NCI-H187 treated with DMSO at 0.1 percent for 48 hours (cell line): ENCODE data around the gene TBC1D4.
"Not testable (repeated sequence)": the region's sequence is repeated elsewhere in the genome, so short reads cannot be mapped to it uniquely, and the experiment has no call there.

Source experiments
- DNase-seq: peaks from one replicate; lab custom pipeline; 2025; lab: John Stamatoyannopoulos, UW

TBC1D4 gene

GRCh38 chr13:75356421-75356820 lies 125.5 kb downstream of the TBC1D4 start:
- DNase-seq = no peak

- DNase-seq = no peak
Observed at GRCh38 chr13:75355609-75356008, 126.4 kb downstream of the TBC1D4 start.

- DNase-seq = no peak
Observed at GRCh38 chr13:75353781-75354193, 128.2 kb downstream of the TBC1D4 start.

DNA sequence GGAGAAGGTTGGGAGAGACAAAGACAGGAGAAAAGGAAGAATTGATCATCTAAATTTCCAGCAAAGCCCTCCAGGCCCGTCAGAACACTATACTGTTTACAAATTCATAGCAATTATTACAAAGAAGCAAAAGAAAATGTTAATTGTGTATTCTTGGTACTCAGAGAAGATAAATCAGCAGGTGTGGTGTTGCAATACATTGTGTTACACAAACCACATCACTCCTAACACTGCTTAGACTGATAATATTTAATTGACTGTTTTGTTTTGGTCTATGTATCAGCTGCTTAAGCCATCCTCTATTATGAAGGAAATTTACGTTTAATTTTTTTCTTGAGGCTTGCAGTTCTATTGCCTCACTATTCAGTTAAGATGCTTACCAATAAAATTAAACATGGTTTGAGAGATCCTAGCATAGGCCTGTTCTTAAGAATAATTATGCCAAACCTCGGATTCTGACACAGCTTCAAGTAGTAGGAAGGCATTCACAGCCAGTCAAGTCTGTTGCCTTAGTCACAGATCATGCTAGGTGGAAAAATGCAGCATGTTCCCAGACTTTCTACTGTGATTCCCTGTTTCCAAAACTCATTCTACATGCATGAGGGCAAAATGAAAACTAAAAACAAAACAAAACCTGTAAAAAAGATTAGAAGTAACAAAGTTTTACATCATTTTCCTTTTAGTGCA lies 129.2 kb downstream of the TBC1D4 start:
- no peak for DNase-seq

DNA sequence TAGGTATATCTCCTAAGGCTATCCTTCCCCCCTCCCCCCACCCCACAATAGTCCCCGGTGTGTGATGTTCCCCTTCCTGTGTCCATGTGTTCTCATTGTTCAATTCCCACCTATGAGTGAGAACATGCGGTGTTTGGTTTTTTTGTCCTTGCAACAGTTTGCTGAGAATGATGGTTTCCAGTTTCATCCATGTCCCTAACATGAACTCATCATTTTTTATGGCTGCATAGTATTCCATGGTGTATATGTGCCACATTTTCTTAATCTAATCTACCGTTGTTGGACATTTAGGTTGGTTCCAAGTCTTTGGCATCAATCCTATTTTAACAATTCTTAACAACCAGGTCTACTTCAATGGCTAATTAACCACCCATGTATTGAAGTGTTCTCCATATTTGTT lies 130.4 kb downstream of the TBC1D4 start:
- not testable (repeated sequence) for DNase-seq

GRCh38 chr13:75347925-75348324 lies 134.0 kb downstream of the TBC1D4 start:
- DNase-seq = no peak

DNA sequence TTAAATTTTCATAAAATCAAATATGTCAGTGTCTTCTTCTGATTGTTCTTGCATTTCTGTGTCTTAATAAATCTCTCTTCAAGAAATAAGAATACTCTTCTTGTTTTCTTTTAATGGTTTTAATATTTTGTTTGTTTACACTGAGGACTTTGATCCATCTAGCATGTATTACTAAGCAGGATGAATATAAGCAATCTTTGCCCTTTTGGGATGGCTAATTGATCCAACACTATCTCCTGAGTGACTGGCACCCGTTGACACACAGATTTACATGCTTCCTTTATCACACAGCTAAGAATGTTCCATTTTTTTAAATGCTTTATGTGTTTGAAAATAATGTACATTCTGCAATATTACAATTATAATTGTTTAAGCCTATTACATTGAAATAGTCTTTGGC lies 134.5 kb downstream of the TBC1D4 start:
- DNase-seq = no peak

GRCh38 chr13:75345193-75345592 lies 136.8 kb downstream of the TBC1D4 start:
- DNase-seq = no peak

GRCh38 chr13:75341028-75341427 lies 140.9 kb downstream of the TBC1D4 start:
- DNase-seq = no peak

- DNase-seq = no peak
Observed at GRCh38 chr13:75339635-75340374, 142.2 kb downstream of the TBC1D4 start.

GRCh38 chr13:75334634-75335447 lies 147.1 kb downstream of the TBC1D4 start:
- no peak for DNase-seq

DNA sequence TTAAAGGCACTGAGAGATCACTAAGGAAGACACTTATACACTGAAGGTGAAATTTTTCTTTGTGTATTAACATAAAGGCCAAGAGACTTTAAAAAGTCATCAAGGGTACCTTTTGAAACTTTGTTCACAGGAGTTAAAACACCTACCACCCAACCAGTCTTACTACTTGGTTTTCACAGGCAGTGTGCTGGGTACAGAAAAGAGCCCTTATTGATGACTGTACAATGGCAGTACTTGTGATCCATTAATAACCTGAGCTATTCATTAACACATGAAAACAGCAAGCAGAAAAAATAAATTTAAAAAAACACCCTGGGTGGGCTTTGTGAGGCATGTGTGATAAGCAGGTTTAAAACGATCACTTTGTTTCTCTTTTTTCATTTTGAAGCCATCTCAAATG lies 148.9 kb downstream of the TBC1D4 start:
- no peak for DNase-seq

DNA sequence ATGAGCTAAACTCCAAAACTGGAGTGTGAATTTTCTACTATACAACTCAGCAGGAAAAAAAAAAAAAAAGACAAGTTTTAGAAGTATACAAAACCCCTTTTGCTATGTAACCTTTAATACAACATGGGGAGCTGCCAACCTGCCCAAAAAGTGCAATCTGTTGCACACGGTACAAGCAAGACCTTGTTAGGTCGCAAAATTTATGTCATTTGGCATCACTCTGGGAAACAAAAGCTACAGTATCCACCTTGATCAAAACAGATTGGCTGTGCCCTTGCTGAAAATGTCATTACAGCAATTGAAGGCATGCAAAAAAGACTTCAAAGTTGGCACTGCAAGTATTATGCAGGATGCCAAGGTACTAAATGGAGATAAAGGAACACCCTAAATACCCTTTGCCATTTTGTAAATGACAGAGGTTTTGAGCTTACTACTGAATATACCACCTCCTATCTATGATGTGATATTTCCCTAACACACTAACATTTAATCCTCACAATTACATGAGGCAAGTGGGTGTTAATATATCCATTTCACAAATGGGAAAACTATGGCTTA lies 150.1 kb downstream of the TBC1D4 start:
- DNase-seq = no peak

- no peak for DNase-seq
Observed at GRCh38 chr13:75330770-75331169, 151.2 kb downstream of the TBC1D4 start.

DNA sequence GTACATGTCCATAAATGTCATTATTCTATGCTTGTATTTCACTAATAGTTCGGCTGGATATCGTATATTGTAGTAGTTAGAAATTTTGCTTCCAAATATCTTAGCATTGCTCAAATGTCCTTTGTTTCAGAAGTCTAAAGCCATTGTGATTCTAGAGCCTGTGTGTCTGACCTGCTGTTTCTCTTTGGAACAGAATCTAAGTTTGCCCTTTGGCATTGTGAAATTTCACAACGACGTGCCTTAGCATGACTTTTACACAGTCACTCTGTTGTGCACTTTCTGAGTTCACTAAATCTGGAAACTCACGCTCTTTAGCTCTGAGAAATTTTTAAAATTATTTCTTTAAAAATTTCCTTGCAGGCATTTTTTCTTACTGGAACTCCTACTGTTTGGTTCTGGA lies 152.2 kb downstream of the TBC1D4 start:
- DNase-seq = no peak

DNA sequence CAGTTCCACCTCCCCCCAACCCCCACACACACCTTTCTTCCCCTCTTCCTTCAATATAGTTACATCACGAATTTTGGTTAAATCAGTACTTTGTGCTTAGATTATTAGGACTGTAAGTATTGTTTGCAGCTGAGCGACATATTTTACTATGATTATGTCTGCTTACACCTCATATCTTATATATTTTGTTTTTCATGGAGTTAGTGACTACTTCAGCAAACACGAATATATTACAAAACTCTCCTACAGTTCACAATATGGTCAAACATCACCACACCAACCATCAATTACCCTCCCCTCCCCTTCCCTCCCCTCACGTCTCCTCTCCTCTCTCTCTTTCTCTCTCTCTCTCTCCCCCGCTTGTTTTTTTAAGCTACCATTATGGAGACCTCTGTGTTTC lies 152.9 kb downstream of the TBC1D4 start:
- DNase-seq = no peak

GRCh38 chr13:75327135-75327510 lies 154.8 kb downstream of the TBC1D4 start:
- no peak for DNase-seq

DNA sequence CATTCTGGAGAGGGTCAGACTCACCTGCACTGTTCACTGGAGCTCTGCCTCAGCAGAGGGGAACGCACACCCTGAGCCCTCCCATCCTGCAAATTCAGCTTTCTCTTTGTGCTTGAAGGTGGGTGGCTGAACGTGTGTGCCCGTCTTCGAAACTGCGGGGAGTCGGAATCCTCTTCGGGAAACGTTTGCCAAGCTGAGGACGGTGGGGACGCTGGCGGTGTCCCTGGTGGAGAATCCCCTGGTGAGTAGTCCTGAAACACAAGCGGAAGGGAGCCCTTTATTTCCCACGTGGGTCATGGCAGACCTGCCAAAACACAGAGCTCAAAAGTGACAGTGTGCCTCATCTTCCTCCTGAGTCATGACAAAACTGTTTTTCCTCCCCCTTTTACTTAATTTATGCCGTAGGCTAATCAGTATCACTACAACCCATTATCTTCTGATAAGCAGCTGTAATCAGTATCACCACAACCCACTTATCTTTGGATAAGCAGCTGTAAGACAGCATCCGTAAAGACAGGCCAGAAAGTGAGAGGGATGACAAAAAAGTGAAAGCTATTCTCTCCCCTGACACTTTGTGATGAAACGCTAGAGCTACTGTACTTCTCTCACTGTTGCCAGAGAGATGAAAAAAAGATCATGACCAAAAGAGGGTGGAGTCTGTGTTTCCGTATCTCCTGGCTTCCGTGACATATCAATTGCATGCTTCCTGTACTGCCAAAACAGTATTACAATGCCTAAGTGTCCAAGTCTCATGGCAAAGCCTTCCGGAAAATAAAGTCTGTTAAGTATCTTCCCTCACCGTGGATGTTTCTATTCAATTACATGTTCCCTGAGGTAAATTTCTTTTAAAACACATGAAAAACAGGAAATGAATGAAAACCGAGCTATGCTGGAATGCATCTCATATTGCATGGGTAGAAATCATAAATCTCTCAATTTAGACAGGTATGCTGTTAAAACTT lies 155.5 kb downstream of the TBC1D4 start:
- no peak for DNase-seq

GRCh38 chr13:75325711-75326110 lies 156.3 kb downstream of the TBC1D4 start:
- no peak for DNase-seq

GRCh38 chr13:75324413-75324940 lies 157.5 kb downstream of the TBC1D4 start:
- no peak for DNase-seq

DNA sequence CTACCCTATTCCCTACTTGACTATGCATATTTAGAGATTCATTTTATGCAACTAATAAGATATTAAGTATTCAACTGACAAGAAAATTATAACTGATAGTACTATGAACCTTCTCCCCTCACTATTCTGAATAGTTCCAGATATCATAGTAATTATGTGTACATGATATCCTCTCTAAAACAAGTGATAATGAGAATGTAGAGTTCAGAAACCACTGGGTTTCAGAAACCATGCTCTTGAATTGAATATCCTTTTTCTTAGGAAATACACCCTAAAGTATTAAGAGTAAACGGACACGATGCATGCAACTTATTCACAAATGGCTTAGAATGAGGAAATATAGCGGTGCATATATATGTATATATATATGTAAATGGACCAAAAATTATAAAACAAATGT lies 160.9 kb downstream of the TBC1D4 start:
- no peak for DNase-seq
